Omental fat pad (tissue), 4 donors: Measurements from ENCODE around the gene NPM1. TPM values are rescaled to one million over a fixed set of nuclear protein-coding genes. Genes with fewer than 3 reads are reported as not detected.

Experiments used
- ATAC-seq: fragments of 150-250 bp; one replicate; pipeline ENCODE4 v1.9.1; 2016; ENCODE audit warnings: mild to moderate bottlenecking, moderate library complexity; ENCODE audit not compliant: low FRiP score
- DNase-seq: peaks from one replicate; pipeline ENCODE4 v3.0.0-alpha.2; 2019; ENCODE audit warnings: low spot score
- CTCF ChIP-seq, 3 donors: fragments of 450-650 bp; IDR thresholded peaks; one replicate each; pipeline ENCODE4 v1.5.1; 2016 to 2017; ENCODE audit warnings: antibody characterized with exemption in 3 of 3, mild to moderate bottlenecking in 3 of 3, moderate library complexity in 2 of 3
- total RNA-seq, 4 donors: library from RNA; depleted of rRNA; stranded (reverse); fragments of >200 nt; gene quantifications; one replicate each; pipeline ENCODE4 v1.1.0, GENCODE V29; 2016

The NPM1 gene
- total RNA-seq, 4 donors from 2014 or later = 384 to 931 (median 640) TPM

DNA sequence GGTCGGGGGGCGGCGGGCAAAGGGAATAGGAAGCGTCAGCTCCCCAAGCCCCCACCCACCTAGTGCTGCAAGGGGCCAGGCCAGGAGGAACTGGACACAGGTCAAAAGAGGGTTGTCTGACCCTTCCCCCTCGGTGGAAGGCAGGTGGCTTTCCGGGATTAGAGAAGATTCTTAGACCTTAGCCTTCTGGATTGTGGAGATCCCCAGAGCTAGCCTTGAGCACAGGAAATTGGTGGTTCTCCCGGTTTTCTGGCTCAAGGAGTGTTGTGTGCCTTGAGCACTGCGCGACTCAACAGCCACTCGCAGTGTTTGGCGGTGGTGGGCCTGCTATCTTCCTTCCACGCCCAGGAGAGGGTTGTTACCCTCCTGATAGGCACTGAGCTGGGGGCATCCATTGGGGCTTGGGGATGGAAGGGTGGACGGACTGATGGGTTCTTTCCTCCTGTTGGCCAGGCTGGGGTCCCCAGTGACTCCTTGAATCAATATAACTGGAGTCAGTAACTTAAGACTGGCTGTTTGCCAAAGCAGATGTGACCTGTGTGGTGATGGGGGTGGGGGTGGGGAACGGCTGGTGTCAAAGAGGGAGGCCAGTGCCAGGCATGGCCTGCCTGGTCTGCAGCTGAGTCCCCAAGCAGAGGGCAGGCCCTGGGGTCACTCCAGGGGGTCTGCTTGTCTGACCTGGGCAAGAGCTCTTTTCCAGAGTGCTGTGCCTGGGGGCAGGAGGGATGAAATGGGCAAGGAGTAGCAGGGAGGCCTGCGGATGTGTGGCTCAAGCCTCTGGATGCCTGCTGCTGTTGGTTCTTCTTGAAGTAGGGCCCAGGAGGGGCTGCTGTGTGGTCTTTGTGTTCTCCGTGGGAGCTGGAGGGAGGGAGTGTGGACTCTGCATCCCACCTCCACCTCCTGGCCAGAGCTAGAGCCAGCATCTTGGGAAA lies 33.9 kb downstream of the NPM1 start:
- DNase-seq = no peak
- ATAC-seq = no peak
- TF ChIP-seq CTCF (IDR thresholded peaks at IDR 0.05) = no peak

DNA sequence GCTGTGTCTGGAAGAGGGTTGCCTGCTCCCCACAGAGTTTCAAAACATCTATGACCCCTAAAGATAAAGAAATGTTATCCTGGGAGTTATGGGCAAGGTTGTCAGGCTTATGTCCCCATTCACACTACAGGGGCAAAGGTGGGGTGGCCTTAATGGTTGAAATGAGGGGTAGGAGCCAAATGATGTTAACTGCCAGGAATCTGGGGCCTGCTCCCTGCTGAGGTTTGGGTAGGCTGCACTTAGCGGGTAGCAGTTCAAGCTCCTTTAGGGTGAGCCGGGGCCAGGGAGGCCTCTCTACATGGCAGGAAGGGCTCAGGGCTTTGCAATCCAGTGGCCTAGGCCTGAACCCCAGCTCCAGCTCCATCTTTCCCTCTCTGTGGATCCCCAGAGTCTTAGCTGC lies 34.8 kb downstream of the NPM1 start:
- ATAC-seq (no peak), DNase-seq (no peak)
- no peak for TF ChIP-seq CTCF (IDR thresholded peaks at IDR 0.05)

DNA sequence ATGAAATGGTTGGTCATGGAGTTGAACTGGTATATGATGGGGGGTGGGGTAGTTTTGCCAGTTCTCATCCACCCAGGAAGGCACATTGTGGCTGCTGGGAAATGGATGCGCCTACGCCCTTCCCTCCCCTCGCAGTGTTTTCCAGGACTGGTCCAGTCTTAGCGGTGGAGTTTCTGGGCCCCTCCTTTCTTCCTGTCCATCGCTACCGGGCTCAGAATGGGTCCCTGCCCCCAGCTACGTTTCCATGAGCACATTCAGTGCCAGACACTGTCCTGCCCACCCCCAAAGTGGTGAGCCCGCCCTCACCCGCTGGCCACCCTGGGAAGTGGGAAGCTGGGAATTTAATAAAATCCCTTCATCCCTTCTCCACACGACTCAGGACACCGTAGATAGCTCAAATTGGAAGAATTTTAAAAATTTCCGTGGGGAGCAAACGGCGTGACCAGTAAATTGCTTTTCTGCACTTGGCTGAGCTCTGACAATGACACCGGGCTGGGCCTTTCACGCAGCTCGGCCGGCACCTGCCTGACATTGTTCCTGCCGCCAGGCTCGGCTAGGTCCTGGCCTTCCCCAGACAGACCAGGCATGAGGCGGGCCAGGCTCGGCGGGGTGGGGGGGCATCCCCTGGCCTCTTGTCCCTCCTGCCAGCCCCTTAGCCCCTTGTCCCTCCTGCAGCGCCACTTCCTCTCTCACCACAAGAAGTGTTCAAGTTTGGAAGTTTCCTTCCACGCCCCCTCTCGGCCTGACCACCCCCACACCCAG lies 35.4 kb downstream of the NPM1 start:
- ATAC-seq (no peak), DNase-seq (no peak)
- no peak for TF ChIP-seq CTCF (IDR thresholded peaks at IDR 0.05)

- no peak for TF ChIP-seq CTCF (IDR thresholded peaks at IDR 0.05)
- DNase-seq = no peak
- ATAC-seq = no peak
Observed at GRCh38 chr5:171424726-171425125, 37.1 kb downstream of the NPM1 start.

GRCh38 chr5:171425596-171426244 lies 38.1 kb downstream of the NPM1 start:
- ATAC-seq (no peak), DNase-seq (no peak)
- TF ChIP-seq CTCF (IDR thresholded peaks at IDR 0.05) = no peak

DNA sequence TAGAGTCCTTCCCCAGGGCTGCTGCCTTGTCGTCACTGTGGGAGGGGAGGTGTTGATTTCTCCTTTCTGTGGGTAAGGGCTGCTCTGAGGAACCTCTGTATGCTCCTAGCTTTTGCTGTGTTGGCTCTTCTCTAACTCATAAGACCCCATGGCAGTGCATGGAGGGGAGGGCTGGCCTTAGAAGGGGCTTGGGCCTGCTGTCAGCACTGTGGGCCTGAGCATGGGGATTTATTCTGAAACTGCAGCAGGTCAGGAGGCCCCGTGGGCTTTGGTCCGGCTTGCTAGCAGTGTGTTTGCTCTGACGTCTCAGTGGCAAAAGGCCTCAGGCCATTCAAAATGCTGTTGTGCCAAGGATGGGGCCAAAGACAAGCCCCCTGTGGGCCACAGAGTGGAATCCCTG lies 38.6 kb downstream of the NPM1 start:
- no peak for ATAC-seq
- no peak for DNase-seq
- TF ChIP-seq CTCF (IDR thresholded peaks at IDR 0.05) = no peak
